ENCODE results near the gene ATG7.

DNA sequence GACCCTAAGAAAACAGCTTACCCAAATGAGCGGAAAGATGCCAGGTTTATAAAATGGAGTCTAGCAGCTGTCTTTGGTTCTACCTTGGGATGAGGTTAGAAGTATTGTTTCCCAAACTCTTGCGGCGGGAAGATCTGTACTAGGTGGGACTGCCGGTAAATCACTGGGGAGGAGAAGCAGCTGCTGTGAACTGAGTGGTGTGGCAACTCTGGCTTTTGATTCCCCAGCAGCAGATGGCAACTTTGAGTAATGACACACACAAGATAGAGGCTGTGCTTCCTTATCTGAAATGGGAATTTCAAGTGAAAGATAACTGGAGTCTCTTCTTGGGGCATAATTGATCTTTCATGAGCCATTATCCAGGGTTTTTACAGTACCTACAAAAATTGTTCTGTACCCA lies 184.9 kb downstream of the ATG7 start:
- TF ChIP-seq, protein P1, sequence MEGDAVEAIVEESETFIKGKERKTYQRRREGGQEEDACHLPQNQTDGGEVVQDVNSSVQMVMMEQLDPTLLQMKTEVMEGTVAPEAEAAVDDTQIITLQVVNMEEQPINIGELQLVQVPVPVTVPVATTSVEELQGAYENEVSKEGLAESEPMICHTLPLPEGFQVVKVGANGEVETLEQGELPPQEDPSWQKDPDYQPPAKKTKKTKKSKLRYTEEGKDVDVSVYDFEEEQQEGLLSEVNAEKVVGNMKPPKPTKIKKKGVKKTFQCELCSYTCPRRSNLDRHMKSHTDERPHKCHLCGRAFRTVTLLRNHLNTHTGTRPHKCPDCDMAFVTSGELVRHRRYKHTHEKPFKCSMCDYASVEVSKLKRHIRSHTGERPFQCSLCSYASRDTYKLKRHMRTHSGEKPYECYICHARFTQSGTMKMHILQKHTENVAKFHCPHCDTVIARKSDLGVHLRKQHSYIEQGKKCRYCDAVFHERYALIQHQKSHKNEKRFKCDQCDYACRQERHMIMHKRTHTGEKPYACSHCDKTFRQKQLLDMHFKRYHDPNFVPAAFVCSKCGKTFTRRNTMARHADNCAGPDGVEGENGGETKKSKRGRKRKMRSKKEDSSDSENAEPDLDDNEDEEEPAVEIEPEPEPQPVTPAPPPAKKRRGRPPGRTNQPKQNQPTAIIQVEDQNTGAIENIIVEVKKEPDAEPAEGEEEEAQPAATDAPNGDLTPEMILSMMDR (conservative IDR thresholded peaks at IDR 0.05; ENCODE audit: low read length): no peak
- TF ChIP-seq EZH2phosphoT487 (IDR thresholded peaks at IDR 0.05; ENCODE audit: borderline replicate concordance, low read depth, low read length): no peak

Data from OCI-LY7 (cell line).